Measurements from ENCODE around the gene SECISBP2.
"Not testable (repeated sequence)": the region's sequence is repeated elsewhere in the genome, so short reads cannot be mapped to it uniquely, and the experiment has no call there.

The SECISBP2 gene

DNA sequence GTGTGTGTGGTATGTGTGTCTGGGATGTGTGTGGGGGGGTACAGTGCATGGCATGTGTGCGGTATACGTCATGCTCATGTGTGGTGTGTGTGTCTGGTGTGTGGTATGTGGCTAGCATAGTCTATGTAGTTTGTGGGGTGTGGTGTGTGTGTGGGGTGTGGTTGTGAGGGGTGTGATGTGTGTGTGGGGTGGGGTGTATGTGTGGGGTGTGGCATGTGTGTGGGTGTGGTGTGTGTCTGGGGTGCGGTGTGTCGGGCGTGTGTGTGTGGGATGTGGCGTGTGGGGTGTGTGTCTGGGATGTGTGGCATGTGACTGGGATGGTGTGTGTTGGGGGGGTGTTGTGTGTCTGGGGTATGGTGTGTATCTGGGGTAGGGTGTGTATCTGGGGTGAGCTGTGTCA, 52.3 kb downstream of the SECISBP2 start:
- H3K9ac ChIP-seq (ENCODE audit: low read depth, low read length) = no peak overlapping the region
- H3K27ac ChIP-seq (ENCODE audit: low read length) = no peak overlapping the region
- H3K4me1 ChIP-seq (ENCODE audit: insufficient read depth, low read length) = no peaks in the 10 kb centered on the region
- no peaks in the 10 kb centered on the region for H3K9me3 ChIP-seq (ENCODE audit: insufficient read depth, low read depth, low read length)
- H3K27me3 ChIP-seq (ENCODE audit: insufficient read depth, low read length) = no peaks in the 10 kb centered on the region
- H3K36me3 ChIP-seq (ENCODE audit: insufficient read depth, low read depth, low read length) = no peaks in the 10 kb centered on the region
- H3K4me3 ChIP-seq (ENCODE audit: low read length) = no peak overlapping the region

DNA sequence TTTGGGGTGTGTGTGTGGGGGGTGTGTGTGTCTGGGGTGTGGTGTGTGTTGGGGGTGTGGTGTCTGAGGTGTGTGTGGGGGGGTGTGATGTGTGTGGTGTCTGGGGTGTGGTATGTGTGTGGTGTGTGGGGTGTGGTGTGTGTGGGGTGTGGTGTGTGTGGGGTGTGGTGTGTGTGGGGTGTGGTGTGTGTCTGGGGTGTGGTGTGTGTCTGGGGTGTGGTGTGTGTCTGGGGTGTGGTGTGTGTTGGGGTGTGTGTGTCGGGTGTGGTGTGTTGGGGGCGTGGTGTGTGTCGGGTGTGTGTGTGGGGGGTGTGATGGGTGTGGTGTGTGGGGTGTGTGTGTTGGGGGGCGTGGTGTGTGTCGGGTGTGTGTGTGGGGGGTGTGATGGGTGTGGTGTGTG, 53.5 kb downstream of the SECISBP2 start:
- not testable (repeated sequence) for H3K4me1 ChIP-seq (ENCODE audit: insufficient read depth, low read length); H3K27me3 ChIP-seq (ENCODE audit: insufficient read depth, low read length)

DNA sequence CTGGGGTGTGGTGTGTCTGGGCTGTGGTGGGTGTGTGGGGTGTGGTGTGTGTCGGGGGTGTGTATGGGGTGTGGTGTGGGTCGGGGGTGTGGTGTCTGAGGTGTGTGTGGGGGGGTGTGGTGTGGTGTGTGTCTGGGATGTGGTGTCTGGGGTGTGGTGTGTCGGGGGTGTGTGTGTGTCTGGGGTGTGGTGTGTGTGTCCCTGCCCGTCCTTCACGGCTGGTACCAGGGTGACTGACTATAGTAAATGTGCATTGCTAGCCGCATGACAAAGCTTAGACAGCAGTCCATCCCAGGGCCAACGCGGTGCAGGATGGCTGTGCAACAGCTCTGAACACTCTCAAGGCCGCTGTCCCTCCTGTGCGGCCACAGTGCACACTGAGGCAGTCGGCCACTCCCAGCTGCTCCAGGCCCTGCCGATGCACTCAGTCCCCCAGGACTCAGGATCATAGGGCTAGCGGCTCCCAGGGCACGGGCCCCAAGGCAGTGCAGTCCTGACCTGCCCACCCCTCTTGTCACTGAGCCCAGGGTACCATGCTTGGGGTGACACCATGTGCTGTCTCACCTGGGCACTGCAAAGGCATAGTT, 54.0 kb downstream of the SECISBP2 start:
- no peaks in the 10 kb centered on the region for H3K9me3 ChIP-seq (ENCODE audit: insufficient read depth, low read depth, low read length)
- no peaks in the 10 kb centered on the region for H3K27me3 ChIP-seq (ENCODE audit: insufficient read depth, low read length)
- no peak overlapping the region for H3K27ac ChIP-seq (ENCODE audit: low read length)
- H3K9ac ChIP-seq (ENCODE audit: low read depth, low read length) = no peak overlapping the region
- H3K4me3 ChIP-seq (ENCODE audit: low read length) = no peak overlapping the region
- H3K36me3 ChIP-seq (ENCODE audit: insufficient read depth, low read depth, low read length) = peaks cover 2% of the 10 kb centered on the region; the same call in 1 of the 2 replicates
- no peaks in the 10 kb centered on the region for H3K4me1 ChIP-seq (ENCODE audit: insufficient read depth, low read length)

More for the DNA sequence above, 53.5 kb downstream of the SECISBP2 start:
- H3K9ac ChIP-seq (ENCODE audit: low read depth, low read length); H3K27ac ChIP-seq (ENCODE audit: low read length); H3K9me3 ChIP-seq (ENCODE audit: insufficient read depth, low read depth, low read length); H3K36me3 ChIP-seq (ENCODE audit: insufficient read depth, low read depth, low read length); H3K4me3 ChIP-seq (ENCODE audit: low read length): not testable (repeated sequence)

DNA sequence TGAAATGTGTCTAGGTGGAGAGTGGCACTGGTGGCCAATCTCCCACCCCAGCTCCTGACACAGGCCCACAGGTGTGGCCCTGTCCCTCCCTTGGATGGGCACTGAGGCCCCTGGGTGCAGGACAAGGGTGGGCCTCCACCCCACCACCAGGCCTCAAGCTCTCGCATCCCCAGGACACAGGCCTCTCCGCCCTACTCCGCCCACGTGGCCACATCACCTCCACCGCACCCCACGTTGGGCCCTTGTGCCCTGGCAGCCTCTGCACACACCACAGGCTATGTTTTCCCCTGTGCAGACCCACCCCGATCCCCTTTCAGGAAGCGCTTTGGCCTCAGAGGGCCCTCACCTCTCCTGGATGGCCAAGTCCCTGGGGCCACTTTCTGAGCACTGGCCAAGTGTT, 54.7 kb downstream of the SECISBP2 start:
- Histone ChIP-seq H3K27me3 (ENCODE audit: insufficient read depth, low read length) (no peaks in the 10 kb centered on the region), H3K4me1 (ENCODE audit: insufficient read depth, low read length) (no peaks in the 10 kb centered on the region), H3K4me3 (ENCODE audit: low read length) (no peak overlapping the region)

DNA sequence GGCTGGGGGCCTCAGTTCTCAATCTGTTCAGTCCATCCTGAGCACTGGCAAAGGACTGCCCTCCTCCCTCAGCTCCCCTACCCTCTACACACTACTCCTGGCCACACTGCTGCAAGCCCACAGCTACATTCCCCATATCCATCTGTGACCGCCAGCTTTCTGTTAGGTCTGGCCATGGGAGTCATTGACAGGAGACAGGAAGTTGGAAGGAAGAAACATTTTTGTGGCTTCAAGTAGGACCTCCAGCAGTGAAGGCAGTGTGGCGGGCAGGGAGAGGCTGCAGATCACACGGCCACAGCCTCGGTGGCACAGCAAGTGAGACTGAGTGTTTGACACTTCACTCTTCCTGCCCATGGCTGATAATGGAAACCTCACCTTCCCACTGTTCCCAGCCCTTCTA, 55.9 kb downstream of the SECISBP2 start:
- no peak overlapping the region for H3K27ac ChIP-seq (ENCODE audit: low read length)
- peaks cover 20% of the 10 kb centered on the region for H3K36me3 ChIP-seq (ENCODE audit: insufficient read depth, low read depth, low read length)
- H3K4me1 ChIP-seq (ENCODE audit: insufficient read depth, low read length) = no peaks in the 10 kb centered on the region
- no peaks in the 10 kb centered on the region for H3K9me3 ChIP-seq (ENCODE audit: insufficient read depth, low read depth, low read length)
- H3K27me3 ChIP-seq (ENCODE audit: insufficient read depth, low read length) = no peaks in the 10 kb centered on the region
- H3K4me3 ChIP-seq (ENCODE audit: low read length) = no peak overlapping the region
- H3K9ac ChIP-seq (ENCODE audit: low read depth, low read length) = no peak overlapping the region

More for the DNA sequence above, 54.7 kb downstream of the SECISBP2 start:
- no peaks in the 10 kb centered on the region for H3K9me3 ChIP-seq (ENCODE audit: insufficient read depth, low read depth, low read length)
- H3K9ac ChIP-seq (ENCODE audit: low read depth, low read length) = no peak overlapping the region
- no peak overlapping the region for H3K27ac ChIP-seq (ENCODE audit: low read length)
- peaks cover 9% of the 10 kb centered on the region; the same call in 1 of the 2 replicates for H3K36me3 ChIP-seq (ENCODE audit: insufficient read depth, low read depth, low read length)

DNA sequence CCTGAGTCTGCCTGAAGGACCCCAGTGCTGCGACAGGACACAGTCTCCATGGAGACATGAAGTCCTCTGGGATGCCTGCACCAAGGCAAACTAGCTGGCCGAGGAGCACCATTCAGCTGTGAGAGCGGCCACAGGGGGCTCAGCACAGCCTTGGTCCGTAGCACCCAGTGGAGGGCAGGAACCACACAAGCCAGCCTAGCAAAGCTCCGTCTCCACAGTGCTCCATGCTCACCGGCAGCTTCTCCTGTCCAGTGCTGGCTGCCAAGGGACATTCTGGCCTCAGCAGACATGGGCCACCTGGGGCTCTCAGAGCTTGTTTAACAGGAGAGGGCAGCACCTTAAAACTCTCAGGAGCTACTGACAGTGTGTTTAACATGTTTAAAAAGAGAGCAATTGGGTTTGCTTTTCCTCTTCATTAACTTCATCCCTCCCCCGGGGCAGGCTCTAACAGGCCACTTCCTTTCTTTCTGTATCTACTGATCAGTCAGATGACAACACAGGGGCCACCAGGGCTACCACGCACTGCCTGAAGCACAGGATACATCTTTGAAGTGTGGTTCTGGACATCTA, 57.0 kb downstream of the SECISBP2 start:
- H3K27me3 ChIP-seq (ENCODE audit: insufficient read depth, low read length) = no peaks in the 10 kb centered on the region
- H3K36me3 ChIP-seq (ENCODE audit: insufficient read depth, low read depth, low read length) = peaks cover 30% of the 10 kb centered on the region
- H3K4me3 ChIP-seq (ENCODE audit: low read length) = no peak overlapping the region
- H3K9ac ChIP-seq (ENCODE audit: low read depth, low read length) = no peak overlapping the region
- no peaks in the 10 kb centered on the region for H3K9me3 ChIP-seq (ENCODE audit: insufficient read depth, low read depth, low read length)
- no peaks in the 10 kb centered on the region for H3K4me1 ChIP-seq (ENCODE audit: insufficient read depth, low read length)
- H3K27ac ChIP-seq (ENCODE audit: low read length) = no peak overlapping the region

DNA sequence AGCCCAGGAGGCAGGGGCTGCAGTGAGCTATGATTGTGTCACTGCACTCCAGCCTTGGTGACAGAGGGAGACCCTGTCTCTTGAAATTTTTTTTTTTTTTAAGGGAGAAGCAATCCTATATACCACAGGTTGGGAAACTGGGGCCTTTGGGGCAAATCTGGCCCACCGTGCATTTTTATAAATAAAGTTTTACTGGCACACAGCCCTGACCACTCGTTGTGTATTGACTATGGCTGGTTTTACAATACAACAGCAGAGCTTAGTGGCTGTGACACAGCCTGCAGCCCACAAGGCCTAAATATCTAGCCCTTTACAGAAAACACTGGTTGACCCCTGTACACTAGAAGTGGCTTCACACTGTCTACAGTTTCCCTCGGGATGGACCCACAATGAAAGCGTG, 58.0 kb downstream of the SECISBP2 start:
- H3K4me3 ChIP-seq (ENCODE audit: low read length) = no peak overlapping the region
- H3K9ac ChIP-seq (ENCODE audit: low read depth, low read length) = no peak overlapping the region
- no peaks in the 10 kb centered on the region for H3K27me3 ChIP-seq (ENCODE audit: insufficient read depth, low read length)
- peaks cover 40% of the 10 kb centered on the region for H3K36me3 ChIP-seq (ENCODE audit: insufficient read depth, low read depth, low read length)
- no peaks in the 10 kb centered on the region for H3K4me1 ChIP-seq (ENCODE audit: insufficient read depth, low read length)
- H3K27ac ChIP-seq (ENCODE audit: low read length) = no peak overlapping the region
- H3K9me3 ChIP-seq (ENCODE audit: insufficient read depth, low read depth, low read length) = no peaks in the 10 kb centered on the region

DNA sequence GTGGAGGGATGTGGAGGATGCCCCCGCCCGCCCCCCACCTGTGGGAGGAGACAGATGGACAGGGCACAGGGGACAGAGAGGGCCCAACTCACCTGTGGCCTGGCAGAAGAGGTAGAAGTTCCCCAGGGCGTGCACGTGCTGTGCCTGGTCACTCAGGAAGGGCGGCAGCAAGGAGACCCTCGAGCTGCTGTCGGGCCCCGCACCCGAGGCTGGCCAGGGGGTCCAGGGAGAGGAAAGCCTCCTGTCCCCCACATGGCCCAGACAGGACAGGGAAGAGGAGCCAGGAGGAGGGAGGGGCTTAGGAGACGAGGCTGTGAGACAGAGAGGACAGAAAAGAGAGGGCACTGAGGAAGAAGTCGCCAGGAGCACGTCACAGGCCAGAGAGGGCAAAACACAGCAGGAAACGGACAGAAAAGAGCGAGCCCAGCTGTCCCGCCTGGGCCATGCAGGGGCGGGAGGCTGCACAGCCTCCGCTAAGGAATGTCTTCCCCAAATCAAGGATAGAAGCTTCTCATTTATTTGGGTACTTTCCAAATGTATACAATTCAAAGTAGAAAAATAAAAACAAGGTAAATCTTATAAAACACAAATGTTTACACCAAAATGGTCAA, 58.5 kb downstream of the SECISBP2 start:
- Histone ChIP-seq H3K9ac (ENCODE audit: low read depth, low read length) (no peak overlapping the region), H3K27ac (ENCODE audit: low read length) (no peak overlapping the region), H3K4me1 (ENCODE audit: insufficient read depth, low read length) (no peaks in the 10 kb centered on the region)

DNA sequence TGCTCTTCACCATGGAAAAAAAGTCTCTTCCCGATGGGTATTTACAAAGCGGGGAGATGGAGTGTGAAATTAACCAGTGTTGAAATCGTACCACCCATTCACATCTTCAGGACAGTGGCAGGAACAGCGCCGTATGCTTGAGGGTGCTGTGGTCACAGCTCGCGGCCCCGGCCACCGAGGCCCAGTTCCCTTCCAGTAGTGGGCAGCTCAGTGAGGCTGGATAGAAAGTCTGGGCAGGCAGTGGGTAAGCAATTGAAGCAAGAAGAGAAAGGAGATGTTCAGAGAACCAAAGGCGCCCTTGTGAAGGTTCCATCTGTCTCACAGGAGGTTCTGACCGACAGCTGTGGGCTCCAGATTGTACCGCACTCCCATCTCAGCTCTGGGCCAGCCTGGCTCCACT, 59.1 kb downstream of the SECISBP2 start:
- Histone ChIP-seq H3K9ac (ENCODE audit: low read depth, low read length) (no peak overlapping the region), H3K27ac (ENCODE audit: low read length) (no peak overlapping the region), H3K4me3 (ENCODE audit: low read length) (no peak overlapping the region), H3K4me1 (ENCODE audit: insufficient read depth, low read length) (no peaks in the 10 kb centered on the region), H3K27me3 (ENCODE audit: insufficient read depth, low read length) (no peaks in the 10 kb centered on the region), H3K9me3 (ENCODE audit: insufficient read depth, low read depth, low read length) (no peaks in the 10 kb centered on the region), H3K36me3 (ENCODE audit: insufficient read depth, low read depth, low read length) (peaks cover 43% of the 10 kb centered on the region)

More for the DNA sequence above, 58.5 kb downstream of the SECISBP2 start:
- Histone ChIP-seq H3K36me3 (ENCODE audit: insufficient read depth, low read depth, low read length) (peaks cover 43% of the 10 kb centered on the region), H3K4me3 (ENCODE audit: low read length) (no peak overlapping the region), H3K9me3 (ENCODE audit: insufficient read depth, low read depth, low read length) (no peaks in the 10 kb centered on the region), H3K27me3 (ENCODE audit: insufficient read depth, low read length) (no peaks in the 10 kb centered on the region)

DNA sequence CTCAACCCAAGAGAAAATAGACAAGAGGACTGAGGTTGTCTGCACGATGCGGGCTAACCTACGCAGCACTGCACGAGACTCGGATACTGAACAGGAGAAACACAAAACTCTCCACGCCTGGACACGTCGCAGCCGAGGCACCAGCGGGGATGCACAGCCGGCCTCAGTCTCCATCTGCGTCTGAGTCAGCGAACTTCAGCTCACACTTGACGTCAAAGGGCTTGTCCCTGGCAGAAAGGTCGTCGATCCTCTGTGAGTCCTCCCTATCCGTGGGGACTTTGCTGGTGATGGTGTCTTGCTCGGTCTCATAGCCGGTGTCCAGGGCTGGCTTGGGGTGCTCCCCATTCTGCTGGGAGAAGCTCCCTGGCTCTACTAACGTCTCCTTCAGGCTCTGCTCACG, 60.2 kb downstream of the SECISBP2 start:
- Histone ChIP-seq H3K36me3 (ENCODE audit: insufficient read depth, low read depth, low read length) (peaks cover 49% of the 10 kb centered on the region), H3K27ac (ENCODE audit: low read length) (no peak overlapping the region), H3K4me1 (ENCODE audit: insufficient read depth, low read length) (no peaks in the 10 kb centered on the region), H3K4me3 (ENCODE audit: low read length) (no peak overlapping the region), H3K27me3 (ENCODE audit: insufficient read depth, low read length) (no peaks in the 10 kb centered on the region), H3K9ac (ENCODE audit: low read depth, low read length) (no peak overlapping the region), H3K9me3 (ENCODE audit: insufficient read depth, low read depth, low read length) (no peaks in the 10 kb centered on the region)

DNA sequence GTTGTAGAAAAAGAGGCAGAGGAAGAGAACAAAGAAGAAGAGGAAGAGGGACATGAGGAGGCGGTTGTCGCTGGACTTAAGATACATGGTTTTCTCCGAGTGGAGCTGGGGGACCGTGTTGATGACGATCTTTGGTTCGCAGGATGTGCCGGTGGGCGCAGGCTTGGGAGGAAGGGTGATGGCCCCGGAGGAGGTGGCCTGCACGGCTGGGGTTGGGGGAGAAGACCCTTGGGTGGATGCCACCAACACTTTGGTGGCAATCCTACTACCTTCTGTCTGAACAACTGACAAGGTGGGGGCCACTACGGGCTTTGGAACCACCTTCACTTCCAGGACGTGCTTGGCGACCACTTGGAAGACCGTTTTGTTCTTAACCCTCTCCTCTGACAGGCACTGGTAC, 60.7 kb downstream of the SECISBP2 start:
- H3K4me1 ChIP-seq (ENCODE audit: insufficient read depth, low read length) = no peaks in the 10 kb centered on the region
- no peak overlapping the region for H3K27ac ChIP-seq (ENCODE audit: low read length)
- H3K27me3 ChIP-seq (ENCODE audit: insufficient read depth, low read length) = no peaks in the 10 kb centered on the region
- H3K9ac ChIP-seq (ENCODE audit: low read depth, low read length) = no peak overlapping the region
- H3K9me3 ChIP-seq (ENCODE audit: insufficient read depth, low read depth, low read length) = no peaks in the 10 kb centered on the region
- no peak overlapping the region for H3K4me3 ChIP-seq (ENCODE audit: low read length)
- H3K36me3 ChIP-seq (ENCODE audit: insufficient read depth, low read depth, low read length) = peaks cover 53% of the 10 kb centered on the region

DNA sequence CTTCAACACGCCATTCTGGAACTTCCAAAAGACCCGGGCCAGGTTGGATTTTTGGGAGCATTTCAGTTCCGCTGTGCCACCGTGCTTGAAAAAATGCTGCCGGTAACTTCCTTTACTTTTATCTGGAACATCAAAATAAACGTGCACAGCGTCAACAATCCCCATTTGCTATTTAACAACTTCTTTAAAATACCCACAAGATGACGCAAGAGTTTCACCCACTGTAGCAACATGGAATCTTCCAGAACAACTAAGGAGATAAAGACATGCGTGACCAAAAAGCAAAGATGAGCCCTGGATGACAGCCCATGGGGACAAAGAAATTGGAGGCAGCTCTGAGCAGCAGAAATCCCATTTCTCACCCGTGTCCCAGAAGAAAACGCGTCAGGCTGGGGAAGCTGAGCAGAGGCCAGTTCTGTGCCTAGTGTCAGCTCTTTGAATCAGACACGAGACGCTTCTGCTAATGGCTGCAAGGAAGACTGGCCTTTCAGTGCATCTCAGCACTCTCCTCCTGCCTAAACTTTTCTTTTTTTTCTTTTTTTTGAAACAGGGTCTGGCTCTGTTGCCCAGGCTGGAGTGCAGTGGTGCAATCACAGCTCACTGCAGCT, 61.3 kb downstream of the SECISBP2 start:
- H3K27ac ChIP-seq (ENCODE audit: low read length) = no peak overlapping the region
- H3K36me3 ChIP-seq (ENCODE audit: insufficient read depth, low read depth, low read length) = peaks cover 59% of the 10 kb centered on the region
- no peaks in the 10 kb centered on the region for H3K9me3 ChIP-seq (ENCODE audit: insufficient read depth, low read depth, low read length)
- H3K4me3 ChIP-seq (ENCODE audit: low read length) = no peak overlapping the region
- no peak overlapping the region for H3K9ac ChIP-seq (ENCODE audit: low read depth, low read length)
- H3K27me3 ChIP-seq (ENCODE audit: insufficient read depth, low read length) = no peaks in the 10 kb centered on the region
- H3K4me1 ChIP-seq (ENCODE audit: insufficient read depth, low read length) = no peaks in the 10 kb centered on the region

Data from iPS-20b (cell line).